Endothelial cell of umbilical vein (primary cell): Measurements from ENCODE around the gene MSH4. TPM values are rescaled to one million over a fixed set of nuclear protein-coding genes. Genes with fewer than 3 reads are reported as not detected.
"Not testable (repeated sequence)": the region's sequence is repeated elsewhere in the genome, so short reads cannot be mapped to it uniquely, and the experiment has no call there.

Source experiments
- BruUV-seq: library from RNA; stranded (reverse); fragments of 400-500 nt; replicated peaks from 2 replicates; lab custom pipeline; 2021; lab: Mats Ljungman, UMichigan
- CTCF ChIA-PET: fragments of 300-600, 350-600 bp; sonication (Branson Sonifier 250); formaldehyde crosslinking; loops from one replicate; lab custom pipeline; 2021; ENCODE audit warnings: antibody characterized with exemption, inconsistent platforms; lab: Charles Lee
- POLR2A ChIA-PET: fragments of 300-600, 350-600 bp; sonication (Branson Sonifier 250); formaldehyde crosslinking; loops from one replicate; lab custom pipeline; 2021; ENCODE audit warnings: antibody characterized with exemption, inconsistent platforms; lab: Charles Lee
- DNase-seq: peaks from one replicate; pipeline ENCODE4 v3.0.0-alpha.2; 2011; ENCODE audit warnings: low read depth, low spot score
- FAIRE-seq: peaks from 2 replicates; lab custom pipeline; 2011; peaks lifted over from hg19 to GRCh38; lab: Jason Lieb, UNC
- H2AFZ ChIP-seq: 2 replicates; pipeline ENCODE4 v1.6.0; 2012; ENCODE audit warnings: low read depth, low read length, control low read depth, inconsistent platforms
- H3K27ac ChIP-seq: 2 replicates; pipeline ENCODE4 v1.5.1; 2011; ENCODE audit warnings: low read depth, mild to moderate bottlenecking, control low read depth, low read length, moderate library complexity; ENCODE audit not compliant: insufficient read depth
- H3K27me3 ChIP-seq, 2 experiments: 2 replicates each; pipeline versions ENCODE4 v1.6.0 to v1.6.1; 2011; ENCODE audit warnings: low read length in 2 of 2, mixed read lengths in 1 of 2; ENCODE audit not compliant: control insufficient read depth in 2 of 2, insufficient read depth in 2 of 2
- H3K36me3 ChIP-seq, 2 experiments: 2 replicates in 1 of 2; 3 replicates in 1 of 2; pipeline ENCODE4 v1.5.1; 2011; ENCODE audit warnings: low read length in 2 of 2, mild to moderate bottlenecking in 1 of 2, moderate library complexity in 1 of 2; ENCODE audit not compliant: control insufficient read depth in 2 of 2, insufficient read depth in 2 of 2; ENCODE audit errors: extremely low read depth in 1 of 2
- H3K4me1 ChIP-seq: 3 replicates; pipeline ENCODE4 v1.5.1; 2011; ENCODE audit warnings: mild to moderate bottlenecking, low read length; ENCODE audit not compliant: control insufficient read depth, insufficient read depth; ENCODE audit errors: extremely low read depth
- H3K4me2 ChIP-seq: 2 replicates; pipeline ENCODE4 v1.6.1; 2011; ENCODE audit warnings: low read length, control low read depth, mixed read lengths; ENCODE audit not compliant: insufficient read depth
- H3K4me3 ChIP-seq, 3 experiments: fragments of 200-600 bp in 1 of 3; sonication (generic), shearing (Covaris generic) in 1 of 3; replicated peaks in 1 of 3; 2 replicates each; pipeline ENCODE4 v1.5.1; 2011 to 2016; ENCODE audit warnings: control low read depth in 3 of 3, low read length in 3 of 3, mild to moderate bottlenecking in 2 of 3, inconsistent platforms in 1 of 3, low read depth in 1 of 3, moderate library complexity in 1 of 3; ENCODE audit not compliant: insufficient read depth in 1 of 3
- H3K79me2 ChIP-seq: 2 replicates; pipeline ENCODE4 v1.6.0; 2012; ENCODE audit warnings: low read length, inconsistent platforms; ENCODE audit not compliant: control insufficient read depth, insufficient read depth
- H3K9ac ChIP-seq: replicated peaks from 2 replicates; pipeline ENCODE3; 2011; ENCODE audit warnings: low read length, control low read depth; ENCODE audit not compliant: insufficient read depth; ENCODE audit errors: extremely low read depth
- H3K9me1 ChIP-seq: replicated peaks from 3 replicates; pipeline ENCODE4 v1.6.0; 2011; ENCODE audit warnings: mild to moderate bottlenecking, low read length; ENCODE audit not compliant: control insufficient read depth, insufficient read depth; ENCODE audit errors: extremely low read depth
- H3K9me3 ChIP-seq: replicated peaks from 2 replicates; pipeline ENCODE4 v1.5.1; 2012; ENCODE audit warnings: low read length, inconsistent platforms; ENCODE audit not compliant: control insufficient read depth, insufficient read depth
- H4K20me1 ChIP-seq: replicated peaks from 2 replicates; pipeline ENCODE3; 2011; ENCODE audit warnings: mild to moderate bottlenecking, low read length; ENCODE audit not compliant: control insufficient read depth, insufficient read depth; ENCODE audit errors: extremely low read depth
- EZH2 ChIP-seq: IDR thresholded peaks from 2 replicates; pipeline ENCODE4 v1.6.1; 2012; ENCODE audit warnings: borderline replicate concordance, low read depth, mild to moderate bottlenecking, moderate library complexity, low read length, inconsistent platforms; ENCODE audit not compliant: severe bottlenecking
- FOS ChIP-seq: IDR thresholded peaks from 2 replicates; pipeline ENCODE4 v1.6.1; 2011; ENCODE audit warnings: mild to moderate bottlenecking, low read length, moderate library complexity, borderline replicate concordance; ENCODE audit not compliant: insufficient read depth
- GATA2 ChIP-seq: IDR thresholded peaks from 2 replicates; pipeline ENCODE4 v1.7.0; 2011; ENCODE audit warnings: low read depth, mild to moderate bottlenecking, moderate library complexity, mixed read lengths, low read length; ENCODE audit not compliant: insufficient read length, insufficient read depth
- JUN ChIP-seq: IDR thresholded peaks from 2 replicates; pipeline ENCODE4 v1.6.1; 2011; ENCODE audit warnings: borderline replicate concordance, low read depth; ENCODE audit not compliant: insufficient read length, insufficient read depth
- MAX ChIP-seq: IDR thresholded peaks from 2 replicates; pipeline ENCODE4 v1.6.1; 2011; ENCODE audit not compliant: insufficient read depth, insufficient read length
- MYC ChIP-seq: IDR thresholded peaks from one replicate; pipeline ENCODE4 v1.6.1; 2011; ENCODE audit warnings: mild to moderate bottlenecking, low read depth, low read length
- POLR2A ChIP-seq: IDR thresholded peaks from 2 replicates; pipeline ENCODE4 v1.6.1; 2012; ENCODE audit warnings: low read depth, mild to moderate bottlenecking, control low read depth, low read length
- POLR2AphosphoS5 ChIP-seq: IDR thresholded peaks from 2 replicates; pipeline ENCODE4 v1.6.1; 2012; ENCODE audit warnings: low read depth, mild to moderate bottlenecking, control low read depth, low read length, moderate library complexity; ENCODE audit not compliant: insufficient read depth
- dilution Hi-C: fragments of 300-500 bp; cut with MboI; formaldehyde crosslinking; loops from one replicate; pipeline ENCODE4 v1.15.0; 2019; ENCODE audit warnings: low sequenced_read_pairs; ENCODE audit not compliant: extremely low pct_ligation_motif_present
- intact Hi-C: fragments of 100-400 bp; cut with micrococcal nuclease; formaldehyde crosslinking; loops from one replicate; pipeline ENCODE4 v1.10.0; 2022
- polyA plus RNA-seq, 4 experiments: library from polyadenylated mRNA; depleted of rRNA in 3 of 4; stranded (reverse) in 3 of 4; unstranded in 1 of 4; fragments of >200 nt; gene quantifications; 2 replicates each; pipeline versions ENCODE4 v1.2.1 to v1.2.3, GENCODE V29; 2011 to 2012; ENCODE audit warnings: missing spikeins in 1 of 4
- total RNA-seq: library from RNA; stranded (reverse); gene quantifications from 2 replicates; pipeline ENCODE4 v1.2.3, GENCODE V29; 2021
- TF ChIP-seq, protein P1 (sequence below), 2 donors: IDR thresholded peaks; 1 replicate in 1 of 2; 2 replicates in 1 of 2; pipeline ENCODE4 v1.5.1; 2011; ENCODE audit warnings: low read length in 2 of 2, mild to moderate bottlenecking in 2 of 2, moderate library complexity in 2 of 2, control low read depth in 1 of 2, inconsistent platforms in 1 of 2, low read depth in 1 of 2; ENCODE audit not compliant: insufficient read depth in 1 of 2; ENCODE audit errors: extremely low read depth in 1 of 2

MSH4 gene
- total and polyA plus RNA-seq, 2 donors (not counting 3 experiments of a cell fraction or from before 2014, with no cell fraction given) = 0.01 to 0.29 TPM

GRCh38 chr1:75823596-75823995 lies 26.9 kb downstream of the MSH4 start:
- dilution Hi-C loops, CTCF ChIA-PET, POLR2A ChIA-PET, H3K4me1 ChIP-seq, H3K9me1 ChIP-seq, H2AFZ ChIP-seq, DNase-seq, H3K4me3 ChIP-seq, BruUV-seq, FAIRE-seq, H3K4me2 ChIP-seq, H3K9me3 ChIP-seq, H3K36me3 ChIP-seq, H3K79me2 ChIP-seq, H3K27me3 ChIP-seq, H3K9ac ChIP-seq, intact Hi-C loops, H3K27ac ChIP-seq, H4K20me1 ChIP-seq: not testable (repeated sequence)

DNA sequence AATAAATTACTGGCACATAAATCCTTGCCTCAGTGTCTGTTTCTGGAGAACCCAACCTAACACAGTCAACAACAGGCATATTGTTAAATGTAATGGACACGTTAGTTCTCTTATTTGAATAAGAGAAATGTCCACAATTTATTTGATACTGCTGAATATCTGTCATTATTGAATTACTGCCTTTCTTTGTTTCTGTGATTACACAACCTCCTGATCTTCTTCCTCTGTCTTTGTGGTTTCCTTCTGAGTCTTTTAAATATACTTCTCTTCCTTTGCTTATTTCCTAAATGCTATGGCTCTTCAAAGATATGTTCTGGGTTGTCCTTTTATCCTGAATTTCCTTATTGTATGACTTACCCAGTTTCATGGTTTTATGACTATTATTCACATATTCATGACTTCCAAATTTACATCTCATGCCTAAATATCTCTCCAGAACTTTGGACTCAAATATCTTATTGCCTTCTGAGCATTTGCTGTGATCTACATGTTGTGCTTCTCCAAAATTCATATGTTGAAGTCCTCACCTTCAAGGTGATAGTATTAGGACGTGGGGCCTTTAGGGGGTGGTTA lies 39.9 kb downstream of the MSH4 start:
- Histone ChIP-seq H4K20me1 (no peaks in the 10 kb centered on the region), H3K36me3 (no peaks in the 10 kb centered on the region), H3K4me2 (no peak overlapping the region), H3K9me3 (no peaks in the 10 kb centered on the region), H3K27ac (no peak overlapping the region), H3K4me3 (no peak overlapping the region), H2AFZ (no peak overlapping the region), H3K9me1 (no peaks in the 10 kb centered on the region), H3K79me2 (no peaks in the 10 kb centered on the region), H3K27me3 (no peaks in the 10 kb centered on the region), H3K4me1 (no peaks in the 10 kb centered on the region), H3K9ac (no peak overlapping the region)
- DNase-seq = no peak
- ChIA-PET CTCF (no interaction called here), POLR2A (no interaction called here)
- dilution Hi-C loops (no loop called here), intact Hi-C loops (no loop called here)
- no peak for TF ChIP-seq MAX
- TF ChIP-seq GATA2 = no peak
- no peak for TF ChIP-seq FOS
- no peak for TF ChIP-seq EZH2
- TF ChIP-seq, protein P1, sequence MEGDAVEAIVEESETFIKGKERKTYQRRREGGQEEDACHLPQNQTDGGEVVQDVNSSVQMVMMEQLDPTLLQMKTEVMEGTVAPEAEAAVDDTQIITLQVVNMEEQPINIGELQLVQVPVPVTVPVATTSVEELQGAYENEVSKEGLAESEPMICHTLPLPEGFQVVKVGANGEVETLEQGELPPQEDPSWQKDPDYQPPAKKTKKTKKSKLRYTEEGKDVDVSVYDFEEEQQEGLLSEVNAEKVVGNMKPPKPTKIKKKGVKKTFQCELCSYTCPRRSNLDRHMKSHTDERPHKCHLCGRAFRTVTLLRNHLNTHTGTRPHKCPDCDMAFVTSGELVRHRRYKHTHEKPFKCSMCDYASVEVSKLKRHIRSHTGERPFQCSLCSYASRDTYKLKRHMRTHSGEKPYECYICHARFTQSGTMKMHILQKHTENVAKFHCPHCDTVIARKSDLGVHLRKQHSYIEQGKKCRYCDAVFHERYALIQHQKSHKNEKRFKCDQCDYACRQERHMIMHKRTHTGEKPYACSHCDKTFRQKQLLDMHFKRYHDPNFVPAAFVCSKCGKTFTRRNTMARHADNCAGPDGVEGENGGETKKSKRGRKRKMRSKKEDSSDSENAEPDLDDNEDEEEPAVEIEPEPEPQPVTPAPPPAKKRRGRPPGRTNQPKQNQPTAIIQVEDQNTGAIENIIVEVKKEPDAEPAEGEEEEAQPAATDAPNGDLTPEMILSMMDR (IDR thresholded peaks at IDR 0.05; ENCODE audit: extremely low read depth in 1 of 2, insufficient read depth in 1 of 2, low read depth in 1 of 2, low read length in 2 of 2) = no peak
- TF ChIP-seq POLR2A = no peak
- no peak for TF ChIP-seq MYC
- no peak for TF ChIP-seq JUN
- no peak for TF ChIP-seq POLR2AphosphoS5
- no peak for FAIRE-seq
- BruUV-seq = no TSS peak
